GM19397 (cell line): ENCODE data around the gene ZNF775.
"Not testable (repeated sequence)": the region's sequence is repeated elsewhere in the genome, so short reads cannot be mapped to it uniquely, and the experiment has no call there.

Experiments used
- ATAC-seq: cut with Tn5 transposase; IDR thresholded peaks from one replicate; pipeline ENCODE4 v1.9.1; 2021; ENCODE audit warnings: mild to moderate bottlenecking, moderate library complexity; ENCODE audit not compliant: unreplicated experiment

ZNF775 gene

GRCh38 chr7:150380463-150380862, 1.3 kb downstream of the ZNF775 start:
- ATAC-seq = no peak

GRCh38 chr7:150381096-150381495, 2.0 kb downstream of the ZNF775 start:
- ATAC-seq = no peak

GRCh38 chr7:150381785-150382122, 2.6 kb downstream of the ZNF775 start:
- no peak for ATAC-seq

- ATAC-seq = no peak
Measured at GRCh38 chr7:150382123-150382843, 3.2 kb downstream of the ZNF775 start.

GRCh38 chr7:150382844-150383225, 3.7 kb downstream of the ZNF775 start:
- no peak for ATAC-seq

GRCh38 chr7:150383710-150384397, 4.7 kb downstream of the ZNF775 start:
- no peak for ATAC-seq

- ATAC-seq = no peak
Measured at GRCh38 chr7:150384406-150385301, 5.5 kb downstream of the ZNF775 start.

- no peak for ATAC-seq
Measured at GRCh38 chr7:150385302-150385723, 6.2 kb downstream of the ZNF775 start.

- ATAC-seq = not testable (repeated sequence)
Measured at GRCh38 chr7:150385884-150386283, 6.8 kb downstream of the ZNF775 start.

GRCh38 chr7:150388306-150388705, 9.2 kb downstream of the ZNF775 start:
- no peak for ATAC-seq

GRCh38 chr7:150388709-150389531, 9.8 kb downstream of the ZNF775 start:
- ATAC-seq = no peak

GRCh38 chr7:150389532-150389816, 10.3 kb downstream of the ZNF775 start:
- no peak for ATAC-seq

GRCh38 chr7:150390205-150390604, 11.1 kb downstream of the ZNF775 start:
- no peak for ATAC-seq

GRCh38 chr7:150393325-150393724, 14.2 kb downstream of the ZNF775 start:
- ATAC-seq = no peak

GRCh38 chr7:150396426-150396825, 17.3 kb downstream of the ZNF775 start:
- no peak for ATAC-seq

- no peak for ATAC-seq
Measured at GRCh38 chr7:150396851-150397260, 17.7 kb downstream of the ZNF775 start.

GRCh38 chr7:150397346-150398107, 18.4 kb downstream of the ZNF775 start:
- ATAC-seq = no peak

GRCh38 chr7:150398108-150398964, 19.2 kb downstream of the ZNF775 start:
- ATAC-seq = no peak

GRCh38 chr7:150398965-150399320, 19.8 kb downstream of the ZNF775 start:
- ATAC-seq = no peak
